GM15510 (cell line): ENCODE measurements around the gene KRTAP2-2.

Experiments
- POLR2A ChIP-seq: IDR thresholded peaks from 3 replicates; pipeline ENCODE4 v1.6.1; 2011; ENCODE audit warnings: borderline replicate concordance; ENCODE audit not compliant: insufficient read length; ENCODE audit errors: extremely low read depth

Gene KRTAP2-2

GRCh38 chr17:41026715-41027471, 28.1 kb downstream of the KRTAP2-2 start, which contains the start of gene KRTAP1-5:
Gene KRTAP1-5, minus strand, starts transcription at chr17:41027208. Its CDS starts 53 bp downstream, at chr17:41027155.
- TF ChIP-seq POLR2A: no peak

GRCh38 chr17:41024697-41025096, 30.3 kb downstream of the KRTAP2-2 start:
- no peak for TF ChIP-seq POLR2A

- no peak for TF ChIP-seq POLR2A
These were observed 34.7 kb downstream of the KRTAP2-2 start for GRCh38 chr17:41020336-41020735.

GRCh38 chr17:41019415-41019814, 35.6 kb downstream of the KRTAP2-2 start:
- TF ChIP-seq POLR2A: no peak

GRCh38 chr17:41018541-41018940, 36.5 kb downstream of the KRTAP2-2 start:
- no peak for TF ChIP-seq POLR2A

GRCh38 chr17:41016578-41017215, 38.3 kb downstream of the KRTAP2-2 start:
- no peak for TF ChIP-seq POLR2A

- no peak for TF ChIP-seq POLR2A
These were observed 39.6 kb downstream of the KRTAP2-2 start for GRCh38 chr17:41015454-41015853.

GRCh38 chr17:41013606-41014005, 41.4 kb downstream of the KRTAP2-2 start:
- TF ChIP-seq POLR2A: no peak

- TF ChIP-seq POLR2A: no peak
These were observed 41.8 kb downstream of the KRTAP2-2 start for GRCh38 chr17:41013181-41013580.

GRCh38 chr17:41012326-41013120, 42.5 kb downstream of the KRTAP2-2 start:
- TF ChIP-seq POLR2A: no peak

- TF ChIP-seq POLR2A: no peak
These were observed 44.6 kb downstream of the KRTAP2-2 start for GRCh38 chr17:41010441-41010840.

- TF ChIP-seq POLR2A: no peak
These were observed 45.1 kb downstream of the KRTAP2-2 start for GRCh38 chr17:41009936-41010335.

GRCh38 chr17:41009301-41009760, 45.7 kb downstream of the KRTAP2-2 start:
- no peak for TF ChIP-seq POLR2A

GRCh38 chr17:41008811-41009210, 46.2 kb downstream of the KRTAP2-2 start, which contains the start of gene KRTAP3-1:
Gene KRTAP3-1, minus strand, starts transcription at chr17:41009128. Its CDS starts 54 bp downstream, at chr17:41009074.
- no peak for TF ChIP-seq POLR2A
